Aorta (tissue), 5 donors: ENCODE measurements around the gene SLC25A25. TPM values are rescaled to one million over a fixed set of nuclear protein-coding genes. Genes with fewer than 3 reads are reported as not detected.
A peak's percentile ranks its signal among the peaks of the same experiment; 100 is the strongest.

Experiments
- ATAC-seq: fragments of 200-7000 bp; cut with Tn5 transposase; one replicate; pipeline ENCODE4 v1.9.1; 2022; ENCODE audit warnings: moderate library complexity; ENCODE audit not compliant: low FRiP score
- DNase-seq, 2 donors: peaks; one replicate each; pipeline ENCODE4 v3.0.0-alpha.2; 2020
- H3K27ac ChIP-seq, 2 donors: one replicate each; pipeline ENCODE4 v1.5.1; 2013; ENCODE audit warnings: low read length in 2 of 2, mild to moderate bottlenecking in 2 of 2, moderate library complexity in 2 of 2, control low read depth in 1 of 2, inconsistent platforms in 1 of 2, low read depth in 1 of 2
- H3K27me3 ChIP-seq, 2 donors: one replicate each; pipeline ENCODE4 v1.6.1; 2013; ENCODE audit warnings: control low read depth in 1 of 2, low read length in 1 of 2, mild to moderate bottlenecking in 1 of 2, moderate library complexity in 1 of 2; ENCODE audit not compliant: insufficient read depth in 2 of 2, control insufficient read depth in 1 of 2
- H3K36me3 ChIP-seq, 2 donors: one replicate each; pipeline ENCODE4 v1.6.1; 2013; ENCODE audit warnings: control low read depth in 1 of 2, low read length in 1 of 2, mild to moderate bottlenecking in 1 of 2; ENCODE audit not compliant: insufficient read depth in 2 of 2, control insufficient read depth in 1 of 2
- H3K4me1 ChIP-seq, 2 donors: one replicate each; pipeline ENCODE4 v1.6.1; 2013; ENCODE audit warnings: low read length in 2 of 2, control low read depth in 1 of 2, mild to moderate bottlenecking in 1 of 2, moderate library complexity in 1 of 2; ENCODE audit not compliant: insufficient read depth in 2 of 2, control insufficient read depth in 1 of 2
- H3K4me3 ChIP-seq, 2 donors: one replicate each; pipeline ENCODE4 v1.5.1; 2013; ENCODE audit warnings: low read length in 2 of 2, control low read depth in 1 of 2, mild to moderate bottlenecking in 1 of 2
- H3K9me3 ChIP-seq: one replicate; pipeline ENCODE4 v1.6.1; 2013; ENCODE audit warnings: mild to moderate bottlenecking, low read length; ENCODE audit not compliant: control insufficient read depth
- WGBS, 2 donors: extraction: QIAGEN DNeasy Blood & Tissue Kit; methylation state at CpG; one replicate each; pipeline ENCODE4 v1.1.7; 2013; 5-methylcytosine and 5-hydroxymethylcytosine counted together
- intact Hi-C, 2 donors: fragments of 100-400 bp; cut with DNase I; formaldehyde crosslinking; loops; one replicate each; pipeline versions ENCODE4 v1.14.2 to v1.15.0; 2022
- polyA plus RNA-seq, 2 donors: library from polyadenylated mRNA; stranded (reverse); fragments of 200-250 nt; gene quantifications; one replicate each; pipeline ENCODE4 v1.2.3, GENCODE V29; 2013
- total RNA-seq, 2 donors: library from RNA; stranded (reverse); fragmentation: NEBNext Ultra II Directional; extraction: Animal tissue kit (Norgen Biotek cat#: 25700); gene quantifications; one replicate each; pipeline ENCODE4 v1.2.1, GENCODE V29; 2021
- donor health status: healthy with polysubstance abuse.
- donor health status: Bipolar disorder and iron deficiency.
- donor health status: DM: no; HTN: no; CAD: no.
- donor health status: DM: no; HTN: no; CAD: no.
- donor health status: DM: yes; HTN: yes; CAD: no.

SLC25A25 gene
- total and polyA plus RNA-seq, 4 donors: 9.8 to 40.9 (median 15.3) TPM

- no peaks in the 10 kb centered on the region for H3K9me3 ChIP-seq
- H3K4me1 ChIP-seq: peaks cover 3 to 5% of the 10 kb centered on the region in 2 donors
- no peaks in the 10 kb centered on the region for H3K36me3 ChIP-seq
- DNase-seq: no peak
- no peak for ATAC-seq
- no peaks in the 10 kb centered on the region for H3K27me3 ChIP-seq
- H3K27ac ChIP-seq: peak overlapping the region in 1 of 2 donors; percentile 91
- WGBS, 2 donors: 86% methylated on average over 19 of the region's 19 CpGs
- H3K4me3 ChIP-seq: no peak overlapping the region
- intact Hi-C loops: no loop called here
These were observed 28.8 kb downstream of the SLC25A25 start for GRCh38 chr9:128096616-128097536.

GRCh38 chr9:128097543-128098296, 29.7 kb downstream of the SLC25A25 start:
- intact Hi-C loops: no loop called here
- WGBS, 2 donors: 48 to 50% methylated on average over 13 of the region's 13 CpGs
- DNase-seq: peak in 1 of 2 donors; percentile 75

GRCh38 chr9:128098297-128099230, 30.5 kb downstream of the SLC25A25 start:
- WGBS, 2 donors: 3 to 5% methylated on average over 31 to 32 of the region's 32 CpGs
- intact Hi-C loops: no loop called here
- Histone ChIP-seq H3K36me3 (peaks cover 0 to 3% of the 10 kb centered on the region in 2 donors), H3K27me3 (no peaks in the 10 kb centered on the region), H3K27ac (peak overlapping the region; percentile 91 to 92), H3K4me3 (peak overlapping the region; percentile 15 to 30), H3K9me3 (no peaks in the 10 kb centered on the region), H3K4me1 (peaks cover under 1 to 3% of the 10 kb centered on the region in 2 donors)
- ATAC-seq (peak; percentile 69), DNase-seq (peak; percentile 95 to 97)

More at GRCh38 chr9:128097543-128098296, 29.7 kb downstream of the SLC25A25 start:
- H3K4me1 ChIP-seq: peaks cover 3 to 5% of the 10 kb centered on the region in 2 donors
- no peaks in the 10 kb centered on the region for H3K9me3 ChIP-seq
- H3K27ac ChIP-seq: peak overlapping the region; percentile 74 to 91
- no peaks in the 10 kb centered on the region for H3K27me3 ChIP-seq
- no peak for ATAC-seq
- no peak overlapping the region for H3K4me3 ChIP-seq
- H3K36me3 ChIP-seq: peaks cover 0 to 3% of the 10 kb centered on the region in 2 donors

GRCh38 chr9:128099231-128099931, 31.3 kb downstream of the SLC25A25 start:
- no peaks in the 10 kb centered on the region for H3K9me3 ChIP-seq

GRCh38 chr9:128099932-128100491, 32.0 kb downstream of the SLC25A25 start:
- DNase-seq: peak in 1 of 2 donors; percentile 75
- H3K27ac ChIP-seq: peak overlapping the region; percentile 91 to 92
- intact Hi-C loops: loop anchor here in 1 of 2 donors (5.0 kb wide), 1 partner anchor 38 kb away; no protein-coding TSS in a partner anchor

More at GRCh38 chr9:128099231-128099931, 31.3 kb downstream of the SLC25A25 start:
- ATAC-seq (peak; percentile 3), DNase-seq (peak in 1 of 2 donors; percentile 76)
- Histone ChIP-seq H3K27me3 (no peaks in the 10 kb centered on the region), H3K4me3 (peak overlapping the region in 1 of 2 donors; percentile 30), H3K36me3 (peaks cover 0 to 3% of the 10 kb centered on the region in 2 donors), H3K4me1 (peaks cover 0 to 3% of the 10 kb centered on the region in 2 donors), H3K27ac (peak overlapping the region; percentile 91 to 92)
- intact Hi-C loops: no loop called here
- 37 to 40% methylated on average over 15 to 16 of the region's 16 CpGs for WGBS, 2 donors

GRCh38 chr9:128100581-128100980, 32.5 kb downstream of the SLC25A25 start:
- WGBS, 2 donors: 65 to 71% methylated on average over 10 of the region's 10 CpGs
- peak overlapping the region; percentile 91 to 92 for H3K27ac ChIP-seq

More at GRCh38 chr9:128099932-128100491, 32.0 kb downstream of the SLC25A25 start:
- no peak overlapping the region for H3K4me3 ChIP-seq
- 39 to 49% methylated on average over 16 of the region's 16 CpGs for WGBS, 2 donors
- H3K27me3 ChIP-seq: no peaks in the 10 kb centered on the region
- H3K9me3 ChIP-seq: no peaks in the 10 kb centered on the region
- H3K4me1 ChIP-seq: no peaks in the 10 kb centered on the region
- peaks cover 0 to 3% of the 10 kb centered on the region in 2 donors for H3K36me3 ChIP-seq
- ATAC-seq: no peak

GRCh38 chr9:128101231-128101661, 33.2 kb downstream of the SLC25A25 start:
- intact Hi-C loops: loop anchor here in 1 of 2 donors (5.0 kb wide), 1 partner anchor 39 kb away; no protein-coding TSS in a partner anchor
- Histone ChIP-seq H3K36me3 (peaks cover 0 to 3% of the 10 kb centered on the region in 2 donors), H3K4me3 (no peak overlapping the region), H3K9me3 (no peaks in the 10 kb centered on the region), H3K4me1 (no peaks in the 10 kb centered on the region), H3K27me3 (no peaks in the 10 kb centered on the region), H3K27ac (no peak overlapping the region)
- 83% methylated on average over 12 of the region's 12 CpGs for WGBS, 2 donors
- DNase-seq (peak in 1 of 2 donors; percentile 74), ATAC-seq (no peak)

More at GRCh38 chr9:128100581-128100980, 32.5 kb downstream of the SLC25A25 start:
- Histone ChIP-seq H3K36me3 (peaks cover 0 to 3% of the 10 kb centered on the region in 2 donors), H3K4me3 (no peak overlapping the region), H3K9me3 (no peaks in the 10 kb centered on the region), H3K4me1 (no peaks in the 10 kb centered on the region), H3K27me3 (no peaks in the 10 kb centered on the region)
- ATAC-seq (no peak), DNase-seq (peak in 1 of 2 donors; percentile 58)
- intact Hi-C loops: loop anchor here in 1 of 2 donors (5.0 kb wide), 1 partner anchor 38 kb away; no protein-coding TSS in a partner anchor
